Measurements from ENCODE around the gene NT5DC1.

DNA sequence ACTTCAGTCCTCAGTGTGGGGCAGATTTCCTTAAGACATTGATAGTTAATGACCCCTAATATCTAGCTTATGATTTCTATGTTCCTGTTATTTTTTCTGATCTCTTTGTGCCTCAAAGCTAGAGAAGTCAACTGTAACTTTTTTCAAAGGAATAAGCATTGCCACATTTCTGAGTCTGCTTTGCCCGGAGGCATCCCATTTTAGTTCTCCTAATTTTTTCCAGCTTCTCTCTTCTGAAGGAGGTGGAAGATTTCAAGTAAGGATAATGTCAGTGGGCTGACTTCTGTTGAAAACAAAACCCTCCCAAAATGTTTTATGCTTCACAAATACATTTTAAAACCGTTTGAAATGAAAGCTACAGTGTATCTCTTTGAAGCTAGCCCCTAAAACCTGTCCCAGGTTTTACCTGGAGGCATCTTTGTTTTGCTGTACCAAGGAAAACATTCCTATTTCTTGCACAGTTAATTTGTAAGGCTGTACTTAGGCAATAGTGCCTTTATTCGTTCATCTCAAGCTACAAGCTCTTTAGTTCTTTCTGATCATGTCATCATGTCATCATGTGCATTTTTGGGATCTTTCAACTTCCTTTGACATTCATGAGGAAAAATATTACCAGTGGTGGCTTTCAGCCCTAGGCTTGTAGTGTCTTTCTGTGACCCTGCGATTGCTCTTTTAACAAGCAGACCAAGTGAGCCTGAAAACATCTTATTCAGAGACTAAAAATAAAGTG, 107.6 kb downstream of the NT5DC1 start:
- TF ChIP-seq POLR2A (IDR thresholded peaks at IDR 0.05), result no peak
- TF ChIP-seq, protein P1, sequence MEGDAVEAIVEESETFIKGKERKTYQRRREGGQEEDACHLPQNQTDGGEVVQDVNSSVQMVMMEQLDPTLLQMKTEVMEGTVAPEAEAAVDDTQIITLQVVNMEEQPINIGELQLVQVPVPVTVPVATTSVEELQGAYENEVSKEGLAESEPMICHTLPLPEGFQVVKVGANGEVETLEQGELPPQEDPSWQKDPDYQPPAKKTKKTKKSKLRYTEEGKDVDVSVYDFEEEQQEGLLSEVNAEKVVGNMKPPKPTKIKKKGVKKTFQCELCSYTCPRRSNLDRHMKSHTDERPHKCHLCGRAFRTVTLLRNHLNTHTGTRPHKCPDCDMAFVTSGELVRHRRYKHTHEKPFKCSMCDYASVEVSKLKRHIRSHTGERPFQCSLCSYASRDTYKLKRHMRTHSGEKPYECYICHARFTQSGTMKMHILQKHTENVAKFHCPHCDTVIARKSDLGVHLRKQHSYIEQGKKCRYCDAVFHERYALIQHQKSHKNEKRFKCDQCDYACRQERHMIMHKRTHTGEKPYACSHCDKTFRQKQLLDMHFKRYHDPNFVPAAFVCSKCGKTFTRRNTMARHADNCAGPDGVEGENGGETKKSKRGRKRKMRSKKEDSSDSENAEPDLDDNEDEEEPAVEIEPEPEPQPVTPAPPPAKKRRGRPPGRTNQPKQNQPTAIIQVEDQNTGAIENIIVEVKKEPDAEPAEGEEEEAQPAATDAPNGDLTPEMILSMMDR (IDR thresholded peaks at IDR 0.05 in 4 of 5, conservative IDR thresholded peaks at IDR 0.05 in 1 of 5), result no peak
